H9 (cell line): Measurements from ENCODE around the gene TIAL1. TPM values are rescaled to one million over a fixed set of nuclear protein-coding genes. Genes with fewer than 3 reads are reported as not detected.

Source experiments
- DNase-seq: peaks from one replicate; pipeline ENCODE4 v3.0.0-alpha.2; 2017
- H2AFZ ChIP-seq: one replicate; pipeline ENCODE4 v1.6.1; 2013; ENCODE audit warnings: mild to moderate bottlenecking, low read length, control low read depth, moderate library complexity
- H2AK5ac ChIP-seq: 2 replicates; pipeline ENCODE4 v1.6.1; 2013; ENCODE audit warnings: low read length, control low read depth, mixed read lengths; ENCODE audit not compliant: insufficient read length
- H2BK120ac ChIP-seq: one replicate; pipeline ENCODE4 v1.6.1; 2013; ENCODE audit warnings: low read depth, mild to moderate bottlenecking, low read length, control low read depth, inconsistent platforms; ENCODE audit not compliant: poor library complexity, severe bottlenecking
- H2BK12ac ChIP-seq: 2 replicates; pipeline ENCODE4 v1.6.1; 2013; ENCODE audit warnings: low read length, control low read depth, mixed read lengths, low read depth; ENCODE audit not compliant: insufficient read length
- H2BK15ac ChIP-seq: 2 replicates; pipeline ENCODE4 v1.6.1; 2013; ENCODE audit warnings: low read depth, low read length, control low read depth
- H2BK20ac ChIP-seq: one replicate; pipeline ENCODE4 v1.6.1; 2013; ENCODE audit warnings: low read depth, mild to moderate bottlenecking, low read length, control low read depth, inconsistent platforms; ENCODE audit not compliant: poor library complexity, severe bottlenecking
- H2BK5ac ChIP-seq: 2 replicates; pipeline ENCODE4 v1.6.1; 2013; ENCODE audit warnings: low read length, control low read depth, mixed read lengths; ENCODE audit not compliant: insufficient read length
- H3K14ac ChIP-seq: 2 replicates; pipeline ENCODE4 v1.6.1; 2013; ENCODE audit warnings: low read length, control low read depth; ENCODE audit not compliant: insufficient read depth
- H3K18ac ChIP-seq: 2 replicates; pipeline ENCODE4 v1.6.1; 2013; ENCODE audit warnings: low read depth, mild to moderate bottlenecking, mixed read lengths, low read length, control low read depth; ENCODE audit not compliant: insufficient read length
- H3K23ac ChIP-seq: 2 replicates; pipeline ENCODE4 v1.6.1; 2013; ENCODE audit warnings: low read length, control low read depth, mixed read lengths, low read depth; ENCODE audit not compliant: insufficient read length
- H3K23me2 ChIP-seq: 2 replicates; pipeline ENCODE4 v1.6.1; 2013; ENCODE audit warnings: low read depth, mild to moderate bottlenecking, mixed read lengths, low read length, control low read depth; ENCODE audit not compliant: insufficient read length, poor library complexity, severe bottlenecking
- H3K27ac ChIP-seq: 2 replicates; pipeline ENCODE4 v1.5.1; 2013; ENCODE audit warnings: low read length, control low read depth, mixed read lengths, low read depth; ENCODE audit not compliant: insufficient read length
- H3K27me3 ChIP-seq: 2 replicates; pipeline ENCODE4 v1.6.1; 2013; ENCODE audit warnings: low read length, control low read depth, inconsistent platforms; ENCODE audit not compliant: insufficient read depth
- H3K4ac ChIP-seq: 2 replicates; pipeline ENCODE4 v1.6.1; 2013; ENCODE audit warnings: low read depth, mild to moderate bottlenecking, control low read depth, inconsistent platforms, low read length, moderate library complexity
- H3K4me1 ChIP-seq: 2 replicates; pipeline ENCODE4 v1.6.1; 2013; ENCODE audit warnings: low read length, control low read depth, inconsistent platforms; ENCODE audit not compliant: insufficient read depth
- H3K4me2 ChIP-seq: 2 replicates; pipeline ENCODE4 v1.6.1; 2013; ENCODE audit warnings: low read length, control low read depth, mixed read lengths; ENCODE audit not compliant: insufficient read length, insufficient read depth
- H3K56ac ChIP-seq: 2 replicates; pipeline ENCODE4 v1.6.1; 2013; ENCODE audit warnings: low read depth, mild to moderate bottlenecking, mixed read lengths, low read length, control low read depth; ENCODE audit not compliant: insufficient read length
- H3K79me1 ChIP-seq: 2 replicates; pipeline ENCODE4 v1.6.1; 2013; ENCODE audit warnings: low read depth, mild to moderate bottlenecking, moderate library complexity, low read length, control low read depth, inconsistent platforms; ENCODE audit not compliant: insufficient read depth, poor library complexity, severe bottlenecking
- H3K79me2 ChIP-seq: 2 replicates; pipeline ENCODE4 v1.6.1; 2013; ENCODE audit warnings: low read length, control low read depth, inconsistent platforms; ENCODE audit not compliant: insufficient read depth
- H3K9ac ChIP-seq: 2 replicates; pipeline ENCODE4 v1.6.1; 2013; ENCODE audit warnings: low read length, control low read depth, mixed read lengths; ENCODE audit not compliant: insufficient read length; ENCODE audit errors: extremely low read depth
- H3K9me3 ChIP-seq: one replicate; pipeline ENCODE4 v1.6.1; 2013; ENCODE audit warnings: low read depth, low read length, inconsistent platforms; ENCODE audit not compliant: control insufficient read depth
- H3T11ph ChIP-seq: one replicate; pipeline ENCODE4 v1.6.1; 2013; ENCODE audit warnings: mild to moderate bottlenecking, low read length, control low read depth, inconsistent platforms
- H4K20me1 ChIP-seq: one replicate; pipeline ENCODE4 v1.6.1; 2013; ENCODE audit not compliant: control insufficient read depth, insufficient read length, insufficient read depth
- H4K5ac ChIP-seq: 2 replicates; pipeline ENCODE4 v1.6.1; 2013; ENCODE audit warnings: low read depth, mild to moderate bottlenecking, mixed read lengths, low read length, control low read depth; ENCODE audit not compliant: insufficient read length
- H4K8ac ChIP-seq: replicated peaks from 2 replicates; pipeline ENCODE4 v1.6.1; 2013; ENCODE audit warnings: low read length, control low read depth, mixed read lengths, low read depth; ENCODE audit not compliant: insufficient read length
- H4K91ac ChIP-seq: 2 replicates; pipeline ENCODE4 v1.6.1; 2013; ENCODE audit warnings: low read depth, mild to moderate bottlenecking, moderate library complexity, mixed read lengths, low read length, control low read depth; ENCODE audit not compliant: insufficient read length
- H3K27ac Mint-ChIP-seq, 3 experiments: 2 replicates in 2 of 3; 3 replicates in 1 of 3; pipeline ENCODE4 v1.8.0; 2020 to 2021; ENCODE audit warnings: mixed read lengths in 3 of 3, mild to moderate bottlenecking in 1 of 3, moderate library complexity in 1 of 3
- H3K27me3 Mint-ChIP-seq: 2 replicates; pipeline ENCODE4 v1.8.0; 2021; ENCODE audit warnings: low read depth, mild to moderate bottlenecking, moderate library complexity, mixed read lengths
- H3K36me3 Mint-ChIP-seq, 3 experiments: 2 replicates in 2 of 3; 3 replicates in 1 of 3; pipeline ENCODE4 v1.8.0; 2020 to 2021; ENCODE audit warnings: low read depth in 3 of 3, mixed read lengths in 3 of 3; ENCODE audit not compliant: insufficient read depth in 1 of 3
- H3K4me1 Mint-ChIP-seq, 2 experiments: 2 replicates each; pipeline ENCODE4 v1.8.0; 2020; ENCODE audit warnings: mixed read lengths in 2 of 2
- H3K4me3 Mint-ChIP-seq, 2 experiments: 2 replicates in 1 of 2; 3 replicates in 1 of 2; pipeline ENCODE4 v1.8.0; 2020 to 2021; ENCODE audit warnings: mild to moderate bottlenecking in 2 of 2, mixed read lengths in 2 of 2, moderate library complexity in 1 of 2
- H3K9me3 Mint-ChIP-seq, 2 experiments: 2 replicates in 1 of 2; 3 replicates in 1 of 2; pipeline ENCODE4 v1.8.0; 2020; ENCODE audit warnings: mild to moderate bottlenecking in 2 of 2, mixed read lengths in 2 of 2, moderate library complexity in 1 of 2
- CTCF ChIP-seq: fragments of 200-600 bp; sonication (generic); conservative IDR thresholded peaks from 3 replicates; pipeline ENCODE4 v1.8.0; 2021; ENCODE audit warnings: antibody characterized with exemption, mild to moderate bottlenecking
- WGBS: extraction: QIAGEN DNeasy Blood & Tissue Kit; methylation state at CpG from one replicate; pipeline ENCODE4 v1.1.7; 2013; ENCODE audit warnings: missing lambda C conversion rate, low lambda C conversion rate, mixed read lengths; ENCODE audit not compliant: insufficient read length; ENCODE audit errors: extremely low coverage; 5-methylcytosine and 5-hydroxymethylcytosine counted together
- total RNA-seq: library from RNA; stranded (reverse); gene quantifications from 2 replicates; pipeline ENCODE4 v1.2.1, GENCODE V29; 2021

The TIAL1 gene
- total RNA-seq, 1 experiment from 2014 or later: 146 TPM

- H3K23ac ChIP-seq: no peak overlapping the region
- no peak for DNase-seq
- no peak overlapping the region for H2BK15ac ChIP-seq
- H4K8ac ChIP-seq: no peak overlapping the region
- H3K9ac ChIP-seq: no peak overlapping the region
- H3K79me2 ChIP-seq: no peaks in the 10 kb centered on the region
- Mint-ChIP-seq H3K27ac (no peak overlapping the region; a peak in 1 of 7 replicates), H3K4me3 (no peak overlapping the region), H3K27me3 (no peaks in the 10 kb centered on the region; the same call in 1 of the 2 replicates), H3K36me3 (no peaks in the 10 kb centered on the region), H3K4me1 (peaks cover 3 to 8% of the 10 kb centered on the region in 2 experiments; a peak in 2 of 4 replicates), H3K9me3 (no peaks in the 10 kb centered on the region)
- H3K27me3 ChIP-seq: no peaks in the 10 kb centered on the region; the same call in 1 of the 2 replicates
- no peak overlapping the region for H3T11ph ChIP-seq
- H3K23me2 ChIP-seq: no peaks in the 10 kb centered on the region
- H2BK120ac ChIP-seq: no peak overlapping the region
- WGBS: no CpG with 5 or more reads among the region's 3 CpGs
- no peak overlapping the region for H4K5ac ChIP-seq
- H3K18ac ChIP-seq: no peak overlapping the region
- H2BK5ac ChIP-seq: no peak overlapping the region
- no peak overlapping the region for H3K14ac ChIP-seq
- no peak overlapping the region for H3K4me2 ChIP-seq
- no peaks in the 10 kb centered on the region for H3K4me1 ChIP-seq
- H3K27ac ChIP-seq: no peak overlapping the region
- H4K91ac ChIP-seq: no peak overlapping the region
- no peak overlapping the region for H2AK5ac ChIP-seq
- H3K9me3 ChIP-seq: no peaks in the 10 kb centered on the region
- no peak overlapping the region for H2BK20ac ChIP-seq
- no peak overlapping the region for H2BK12ac ChIP-seq
- no peaks in the 10 kb centered on the region for H4K20me1 ChIP-seq
- TF ChIP-seq CTCF: no peak
- no peak overlapping the region for H2AFZ ChIP-seq
- H3K56ac ChIP-seq: no peak overlapping the region
- no peak overlapping the region for H3K4ac ChIP-seq
- H3K79me1 ChIP-seq: no peaks in the 10 kb centered on the region
Observed at GRCh38 chr10:119633538-119634218, 36.9 kb upstream of the TIAL1 start.
